GM12878 (cell line): ENCODE measurements around the gene ST8SIA1. TPM values are rescaled to one million over a fixed set of nuclear protein-coding genes. Genes with fewer than 3 reads are reported as not detected.

Source experiments
- ATAC-seq: fragments of 200-7000 bp; cut with Tn5 transposase; 3 replicates; pipeline ENCODE4 v1.9.1; 2020; ENCODE audit warnings: mild to moderate bottlenecking, moderate library complexity
- BruUV-seq: library from RNA; stranded (reverse); fragments of 400-500 nt; replicated peaks from 2 replicates; lab custom pipeline; 2021; lab: Mats Ljungman, UMichigan
- CTCF ChIA-PET: fragments of 300-600 bp; sonication (Branson Sonifier 250); formaldehyde crosslinking; extraction: SDS; loops from one replicate; lab custom pipeline; 2021; ENCODE audit warnings: inconsistent platforms; lab: Yijun Ruan, JAX
- POLR2A ChIA-PET: fragments of 350-600 bp; formaldehyde crosslinking; extraction: SDS; loops from one replicate; lab custom pipeline; 2021; ENCODE audit warnings: inconsistent platforms; lab: Charles Lee
- RAD21 ChIA-PET: fragments of 300-600 bp; sonication (Branson Sonifier 250); formaldehyde crosslinking; loops from one replicate; lab custom pipeline; 2023; ENCODE audit warnings: antibody characterized with exemption; ENCODE audit not compliant: unreplicated experiment; lab: Charles Lee
- SMC1A ChIA-PET: fragments of 300-600 bp; sonication (Branson Sonifier 250); formaldehyde crosslinking; loops from one replicate; lab custom pipeline; 2023; ENCODE audit not compliant: unreplicated experiment, uncharacterized antibody; lab: Charles Lee
- DNase-seq: peaks from one replicate; pipeline ENCODE4 v3.0.0-alpha.2; 2011; ENCODE audit warnings: low read depth, low spot score
- FAIRE-seq: peaks from 3 replicates; lab custom pipeline; 2011; peaks lifted over from hg19 to GRCh38; lab: Jason Lieb, UNC
- H2AFZ ChIP-seq: 2 replicates; pipeline ENCODE4 v1.6.0; 2011; ENCODE audit warnings: low read depth, low read length, control low read depth; ENCODE audit not compliant: control insufficient read depth
- H3K27ac ChIP-seq: 2 replicates; pipeline ENCODE4 v1.5.1; 2011; ENCODE audit warnings: control low read depth; ENCODE audit not compliant: control insufficient read depth, insufficient read depth
- H3K27me3 ChIP-seq, 2 experiments: replicated peaks in 1 of 2; 2 replicates each; pipeline versions ENCODE4 v1.6.0 to v1.6.1; 2011; ENCODE audit warnings: low read length in 1 of 2; ENCODE audit not compliant: control insufficient read depth in 2 of 2, insufficient read depth in 2 of 2
- H3K36me3 ChIP-seq, 2 experiments: 2 replicates each; pipeline ENCODE4 v1.5.1; 2011; ENCODE audit warnings: low read length in 1 of 2; ENCODE audit not compliant: control insufficient read depth in 2 of 2, insufficient read depth in 2 of 2
- H3K4me1 ChIP-seq: 2 replicates; pipeline ENCODE4 v1.6.1; 2011; ENCODE audit warnings: mild to moderate bottlenecking, low read length, moderate library complexity, mixed read lengths; ENCODE audit not compliant: control insufficient read depth, insufficient read depth
- H3K4me2 ChIP-seq: 2 replicates; pipeline ENCODE4 v1.6.0; 2011; ENCODE audit warnings: control low read depth; ENCODE audit not compliant: control insufficient read depth, insufficient read depth
- H3K4me3 ChIP-seq: fragments of 200-600 bp; sonication (generic); 2 replicates; pipeline ENCODE4 v1.5.1; 2016
- H3K79me2 ChIP-seq: 2 replicates; pipeline ENCODE4 v1.6.0; 2011; ENCODE audit warnings: low read length; ENCODE audit not compliant: control insufficient read depth, insufficient read depth
- H3K9ac ChIP-seq: 2 replicates; pipeline ENCODE4 v1.8.0; 2011; ENCODE audit warnings: low read length, control low read depth, mixed read lengths; ENCODE audit not compliant: control insufficient read depth, insufficient read depth
- H3K9me3 ChIP-seq: replicated peaks from 3 replicates; pipeline ENCODE4 v1.5.1; 2011; ENCODE audit warnings: mild to moderate bottlenecking, low read length; ENCODE audit not compliant: control insufficient read depth, insufficient read depth
- H4K20me1 ChIP-seq: 2 replicates; pipeline ENCODE4 v1.6.0; 2011; ENCODE audit not compliant: control insufficient read depth, insufficient read depth
- BRCA1 ChIP-seq: IDR thresholded peaks from 2 replicates; pipeline ENCODE4 v1.6.1; 2011; ENCODE audit warnings: low read depth, low read length, improper control_type of control experiment
- ESRRA ChIP-seq: IDR thresholded peaks from 2 replicates; pipeline ENCODE4 v1.6.1; 2012; ENCODE audit warnings: mild to moderate bottlenecking, low read length, improper control_type of control experiment
- HDGF ChIP-seq: fragments of 450-650 bp; IDR thresholded peaks from 2 replicates; pipeline ENCODE4 v1.6.1; 2016; ENCODE audit warnings: antibody characterized with exemption
- MYB ChIP-seq: fragments of 150-350 bp; IDR thresholded peaks from 2 replicates; pipeline ENCODE4 v1.6.1; 2014; ENCODE audit warnings: mild to moderate bottlenecking, low read depth, low read length, borderline replicate concordance
- NFIC ChIP-seq: IDR thresholded peaks from 2 replicates; pipeline ENCODE4 v1.6.1; 2012; ENCODE audit warnings: low read depth, mild to moderate bottlenecking, inconsistent platforms, low read length, moderate library complexity
- POLR2A ChIP-seq: IDR thresholded peaks from 2 replicates; pipeline ENCODE4 v1.6.1; 2011; ENCODE audit warnings: low read depth, mild to moderate bottlenecking, low read length
- WGBS: methylation state at CpG from one replicate; pipeline ENCODE4 v1.1.6; 2016; ENCODE audit warnings: low lambda C conversion rate; ENCODE audit not compliant: insufficient replicate concordance, insufficient coverage; ENCODE audit errors: missing lambda C conversion rate; 5-methylcytosine and 5-hydroxymethylcytosine counted together
- in situ Hi-C: fragments of 300-500 bp; cut with MboI; formaldehyde crosslinking; loops from 9 replicates; pipeline ENCODE4 v1.14.3; 2018; ENCODE audit warnings: mixed read lengths
- intact Hi-C: fragments of 100-400 bp; cut with micrococcal nuclease; formaldehyde crosslinking; loops from one replicate; pipeline ENCODE4 v1.14.2; 2022; ENCODE audit not compliant: unreplicated experiment
- polyA plus RNA-seq, 11 experiments: library from polyadenylated mRNA; depleted of rRNA in 4 of 11; unstranded in 6 of 11; stranded (reverse) in 5 of 11; fragments of >200 nt; fragmentation: Nextera tagmentation in 4 of 11; fragmentation: Illumina TruSeq in 1 of 11; extraction: Ambion mirVana in 4 of 11; extraction: Trizol in 1 of 11; gene quantifications; 1 replicate in 1 of 11; 2 replicates in 10 of 11; pipeline versions ENCODE4 v1.2.1 to v1.2.3, GENCODE V29; 2011 to 2016; ENCODE audit warnings: inconsistent platforms in 2 of 11, missing spikeins in 2 of 11, low read depth in 1 of 11
- total RNA-seq, 4 experiments: library from RNA; depleted of rRNA in 3 of 4; stranded (reverse); fragments of >200 nt in 3 of 4; fragmentation: Illumina TruSeq in 1 of 4; extraction: Trizol in 1 of 4; gene quantifications; 2 replicates each; pipeline versions ENCODE4 v1.2.1 to v1.2.3, GENCODE V29; 2013 to 2021
- TF ChIP-seq, protein P1 (sequence below): IDR thresholded peaks from 2 replicates; pipeline ENCODE4 v1.6.1; 2011; ENCODE audit warnings: borderline replicate concordance, low read depth, mild to moderate bottlenecking, moderate library complexity, mixed read lengths, low read length; ENCODE audit not compliant: insufficient read depth; ENCODE audit errors: extremely low read length

Gene ST8SIA1
- total and polyA plus RNA-seq, 10 of the 15 experiments (the other 5 are each of a cell fraction or from before 2014, with no cell fraction given): 0.23 to 0.35 (median 0.23) TPM; not detected in 7

DNA sequence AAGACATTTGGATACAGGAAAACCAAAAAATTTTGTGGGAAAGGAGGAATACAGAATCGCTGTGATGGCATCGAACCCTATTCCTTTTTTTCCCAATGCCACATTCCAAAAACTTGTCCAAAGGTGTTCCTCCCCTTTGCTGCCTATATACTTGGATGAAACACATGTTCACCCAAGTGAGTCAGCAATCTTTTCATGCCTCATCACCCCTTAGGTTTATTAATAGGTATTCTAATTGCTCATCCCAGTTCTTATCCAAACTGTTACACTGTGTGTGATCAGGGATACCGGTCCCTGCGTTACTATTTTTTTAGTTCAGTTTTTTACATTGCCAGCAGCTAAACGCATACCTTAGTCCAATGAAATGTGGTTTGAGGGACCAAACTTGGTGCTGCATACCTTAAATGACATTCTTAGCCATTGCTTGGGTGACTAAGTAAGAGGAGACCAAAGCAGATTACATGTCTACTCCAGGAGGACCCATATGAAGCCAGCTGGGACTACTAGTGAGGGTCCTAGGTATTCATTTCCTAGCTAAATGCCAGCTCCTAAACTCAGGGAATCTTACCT is 20.6 kb upstream of the ST8SIA1 start (continued):
- TF ChIP-seq, protein P1, sequence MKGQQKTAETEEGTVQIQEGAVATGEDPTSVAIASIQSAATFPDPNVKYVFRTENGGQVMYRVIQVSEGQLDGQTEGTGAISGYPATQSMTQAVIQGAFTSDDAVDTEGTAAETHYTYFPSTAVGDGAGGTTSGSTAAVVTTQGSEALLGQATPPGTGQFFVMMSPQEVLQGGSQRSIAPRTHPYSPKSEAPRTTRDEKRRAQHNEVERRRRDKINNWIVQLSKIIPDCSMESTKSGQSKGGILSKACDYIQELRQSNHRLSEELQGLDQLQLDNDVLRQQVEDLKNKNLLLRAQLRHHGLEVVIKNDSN: no peak
- TF ChIP-seq, all 136 proteins: peak for 0

DNA sequence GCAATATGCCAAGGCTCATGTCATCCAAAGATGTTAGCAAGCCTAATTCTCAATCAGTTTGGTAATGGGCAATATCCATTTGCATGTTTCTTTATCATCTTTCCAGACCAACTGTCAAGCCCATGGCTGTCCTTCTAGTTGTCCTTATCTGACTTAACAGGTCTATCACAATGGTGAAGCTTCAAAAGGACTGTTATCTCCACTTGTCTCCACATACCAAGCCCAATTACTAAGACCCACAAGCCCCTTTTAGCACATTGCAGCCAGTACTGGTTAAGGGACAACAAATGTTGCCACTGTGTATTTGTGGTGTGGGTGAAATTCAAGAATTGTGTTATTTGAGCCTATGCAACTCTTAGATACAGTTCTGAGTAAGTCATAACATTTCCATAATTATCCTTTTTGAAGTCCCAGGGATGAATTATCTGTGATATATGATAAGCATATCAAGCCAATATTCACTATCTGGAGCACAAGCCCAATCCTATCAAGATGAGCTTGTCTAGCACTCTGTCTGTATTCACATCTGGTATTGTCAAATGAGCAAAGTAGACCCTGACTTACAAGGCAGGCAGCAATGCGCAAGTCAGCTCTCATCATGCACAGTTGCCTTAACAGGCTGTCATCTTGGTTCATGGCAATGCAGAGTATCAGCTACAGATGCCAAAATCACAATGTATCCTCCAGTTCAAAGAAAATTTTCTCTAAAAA is 19.3 kb upstream of the ST8SIA1 start:
- no peaks in the 10 kb centered on the region for H3K27me3 ChIP-seq
- no peaks in the 10 kb centered on the region for H4K20me1 ChIP-seq
- H2AFZ ChIP-seq: no peak overlapping the region
- H3K4me2 ChIP-seq: no peak overlapping the region
- in situ Hi-C loops: no loop called here
- CTCF ChIA-PET: interaction anchor here (0.6 kb wide), 1 partner anchor 287 kb away, joined by 3 read pairs; no protein-coding TSS in a partner anchor
- H3K9me3 ChIP-seq: no peaks in the 10 kb centered on the region
- H3K36me3 ChIP-seq: no peaks in the 10 kb centered on the region
- RAD21 ChIA-PET: no interaction called here
- DNase-seq (no peak), FAIRE-seq (no peak), ATAC-seq (no peak)
- WGBS: 93% methylated on average over 1 of the region's 1 CpG
- POLR2A ChIA-PET: no interaction called here
- H3K4me1 ChIP-seq: no peaks in the 10 kb centered on the region
- TF ChIP-seq NFIC: no peak
- TF ChIP-seq MYB: no peak
- no peak for TF ChIP-seq POLR2A
- no peak for TF ChIP-seq HDGF
- no peak for TF ChIP-seq BRCA1
- no peak for TF ChIP-seq ESRRA
- no peak overlapping the region for H3K9ac ChIP-seq
- no peak overlapping the region for H3K27ac ChIP-seq
- BruUV-seq: no TSS peak
- H3K4me3 ChIP-seq: no peak overlapping the region
- intact Hi-C loops: no loop called here
- no peaks in the 10 kb centered on the region for H3K79me2 ChIP-seq
- SMC1A ChIA-PET: no interaction called here
